HG03159 (cell line): ENCODE measurements around the gene PIGU.
"Not testable (repeated sequence)": the region's sequence is repeated elsewhere in the genome, so short reads cannot be mapped to it uniquely, and the experiment has no call there.

ENCODE experiments used
- ATAC-seq: cut with Tn5 transposase; IDR thresholded peaks from one replicate; pipeline ENCODE4 v1.9.1; 2021; ENCODE audit warnings: mild to moderate bottlenecking, moderate library complexity; ENCODE audit not compliant: unreplicated experiment

Gene PIGU

GRCh38 chr20:34676642-34677373 lies at the start of gene PIGU:
TSS of gene PIGU (minus strand) at chr20:34677092. CDS start at chr20:34677085, 7 bp downstream.
- peak; percentile 90 for ATAC-seq

- no peak for ATAC-seq
Observed at GRCh38 chr20:34724172-34724571, 47.3 kb upstream of the PIGU start.

- ATAC-seq: not testable (repeated sequence)
Observed at GRCh38 chr20:34722560-34722959, 45.7 kb upstream of the PIGU start.

GRCh38 chr20:34720266-34720665 lies 43.4 kb upstream of the PIGU start:
- no peak for ATAC-seq

GRCh38 chr20:34719242-34720017 lies 42.5 kb upstream of the PIGU start:
- peak; percentile 82 for ATAC-seq

- ATAC-seq: no peak
Observed at GRCh38 chr20:34717230-34718095, 40.6 kb upstream of the PIGU start.

GRCh38 chr20:34716921-34717229 lies 40.0 kb upstream of the PIGU start:
- ATAC-seq: no peak

- no peak for ATAC-seq
Observed at GRCh38 chr20:34715384-34715783, 38.5 kb upstream of the PIGU start.

GRCh38 chr20:34713944-34714515 lies 37.1 kb upstream of the PIGU start:
- not testable (repeated sequence) for ATAC-seq

- no peak for ATAC-seq
Observed at GRCh38 chr20:34713194-34713943, 36.5 kb upstream of the PIGU start.

- ATAC-seq: no peak
Observed at GRCh38 chr20:34712525-34713192, 35.8 kb upstream of the PIGU start.

GRCh38 chr20:34711813-34712430 lies 35.0 kb upstream of the PIGU start:
- no peak for ATAC-seq

- no peak for ATAC-seq
Observed at GRCh38 chr20:34710861-34711574, 34.1 kb upstream of the PIGU start.

GRCh38 chr20:34710568-34710839 lies 33.6 kb upstream of the PIGU start:
- no peak for ATAC-seq

- peak; percentile 16 for ATAC-seq
Observed at GRCh38 chr20:34709831-34710567, 33.1 kb upstream of the PIGU start.

GRCh38 chr20:34709044-34709830 lies 32.3 kb upstream of the PIGU start:
- peak; percentile 41 for ATAC-seq

GRCh38 chr20:34708621-34709043 lies 31.7 kb upstream of the PIGU start:
- peak; percentile 19 for ATAC-seq
